GM21717 (cell line): ENCODE results near the gene ATRNL1.

Source experiments
- ATAC-seq: cut with Tn5 transposase; IDR thresholded peaks from one replicate; pipeline ENCODE4 v1.9.1; 2021; ENCODE audit warnings: mild to moderate bottlenecking, moderate library complexity; ENCODE audit not compliant: unreplicated experiment

Gene ATRNL1

DNA sequence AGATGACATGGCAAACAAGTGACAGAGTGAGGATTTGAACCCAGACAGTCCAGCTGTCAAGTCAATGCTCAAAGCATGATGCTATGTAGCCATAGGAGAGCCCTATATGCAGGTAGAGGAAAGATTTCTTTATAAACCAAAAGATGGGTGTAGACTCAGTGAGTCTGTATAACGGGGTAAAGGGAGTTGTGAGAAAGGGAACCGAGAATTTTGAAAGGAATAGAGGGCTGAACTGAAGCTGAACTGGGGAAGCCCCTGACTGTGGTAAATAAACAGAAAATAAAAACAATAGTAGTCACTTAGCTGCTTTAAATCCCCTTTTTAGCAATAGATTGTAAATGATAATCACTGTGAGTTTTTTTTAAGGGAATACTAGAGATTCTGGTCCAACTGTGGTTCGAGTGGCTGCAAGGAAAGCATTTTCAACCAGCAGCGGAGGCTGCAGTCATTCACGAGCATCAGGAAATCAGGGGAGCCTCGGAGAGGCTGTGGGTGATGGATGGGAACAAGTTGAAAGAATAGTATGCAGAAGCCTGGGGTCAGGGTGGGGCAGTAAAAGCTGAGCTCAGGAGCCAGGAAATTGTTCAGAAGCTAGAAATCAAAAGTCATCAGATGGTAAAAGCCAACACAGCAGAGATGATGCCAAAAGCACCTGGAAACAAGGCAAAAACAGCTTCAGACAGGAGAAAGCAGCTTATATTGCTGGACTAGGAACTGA, 786.4 kb downstream of the ATRNL1 start:
- ATAC-seq = peak; percentile 95

- no peak for ATAC-seq
Measured at GRCh38 chr10:115882021-115882420, 788.9 kb downstream of the ATRNL1 start.

GRCh38 chr10:115883372-115883771, 790.2 kb downstream of the ATRNL1 start:
- no peak for ATAC-seq

- ATAC-seq = no peak
Measured at GRCh38 chr10:115884331-115884730, 791.2 kb downstream of the ATRNL1 start.

DNA sequence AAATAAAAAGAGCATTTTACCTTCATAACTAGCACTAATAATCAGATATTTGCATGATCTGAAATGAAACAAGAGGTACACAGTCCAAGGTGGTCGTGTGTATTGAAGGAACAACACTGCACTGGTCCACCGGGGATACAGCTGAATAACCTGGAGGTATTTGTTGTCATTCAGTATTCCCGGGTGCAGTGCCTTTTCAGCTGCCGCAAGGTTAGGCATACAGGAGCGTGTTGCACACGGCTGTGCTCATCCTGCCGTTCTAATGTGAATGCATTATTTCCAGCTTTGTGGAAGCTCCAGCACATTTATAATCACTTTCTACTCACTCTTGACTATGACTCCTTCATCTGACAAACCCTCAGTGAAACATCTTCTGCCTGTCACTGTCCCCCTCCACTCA, 802.0 kb downstream of the ATRNL1 start:
- ATAC-seq = no peak

- ATAC-seq = no peak
Measured at GRCh38 chr10:115898242-115898641, 805.1 kb downstream of the ATRNL1 start.

DNA sequence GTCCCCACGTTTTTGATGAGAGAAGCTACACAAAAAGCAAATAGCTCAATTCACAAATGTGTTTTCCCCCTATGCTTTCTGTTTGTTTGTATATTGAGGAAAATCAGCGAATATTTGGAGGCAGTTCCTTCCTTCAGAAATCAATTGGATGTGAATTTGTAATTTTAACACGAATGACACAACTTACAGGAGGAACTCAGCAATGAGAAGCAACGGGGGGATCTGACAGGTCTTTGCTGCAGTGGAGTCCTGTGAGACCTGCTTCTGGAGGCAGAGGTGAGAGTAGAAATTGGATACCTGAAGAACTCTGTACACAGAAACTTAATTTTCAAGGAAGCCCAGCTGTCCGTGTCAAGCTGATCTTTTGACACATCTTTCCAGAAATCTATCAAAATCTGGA, 809.4 kb downstream of the ATRNL1 start:
- ATAC-seq = no peak

DNA sequence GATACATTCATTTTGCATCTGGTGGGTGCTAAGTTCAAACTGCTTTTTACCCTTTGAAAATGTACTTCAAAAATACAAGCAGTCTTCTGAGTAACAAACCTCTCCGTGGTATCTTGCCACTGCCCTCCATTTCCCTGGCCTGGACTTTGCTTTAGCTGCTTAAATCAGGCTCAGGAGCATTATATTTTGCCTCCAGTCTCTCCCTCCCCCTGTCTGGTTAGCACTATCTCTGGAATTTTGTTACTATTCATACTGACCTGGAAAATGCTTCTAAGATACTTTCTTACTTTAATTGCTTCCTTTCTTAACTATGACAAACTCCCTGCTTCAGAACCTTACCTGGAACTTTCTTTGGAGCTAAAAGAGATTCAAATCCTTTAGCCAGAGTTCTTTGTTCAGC, 810.0 kb downstream of the ATRNL1 start:
- ATAC-seq = no peak

DNA sequence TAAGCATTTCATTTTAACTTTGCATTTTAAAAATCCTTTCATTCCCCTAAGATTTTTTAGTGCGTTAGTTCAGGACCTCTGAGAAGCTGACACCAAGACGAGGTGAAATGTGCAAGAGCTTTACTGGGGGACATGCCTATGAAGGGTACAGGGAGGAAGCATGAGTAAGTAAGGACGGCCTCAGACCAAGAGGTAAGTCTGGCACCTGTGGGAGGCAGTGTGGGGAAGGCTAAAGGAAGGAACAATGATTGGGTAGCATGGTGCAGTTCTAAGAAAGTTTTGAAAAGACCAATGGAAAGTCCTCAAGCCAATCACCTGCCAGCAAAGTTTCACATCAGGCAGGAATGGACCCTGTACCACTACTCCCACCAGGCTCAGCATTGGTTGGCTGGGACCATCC, 810.7 kb downstream of the ATRNL1 start:
- ATAC-seq = no peak

GRCh38 chr10:115909037-115909436, 815.9 kb downstream of the ATRNL1 start:
- ATAC-seq = no peak

- ATAC-seq = no peak
Measured at GRCh38 chr10:115909962-115910731, 817.0 kb downstream of the ATRNL1 start.

DNA sequence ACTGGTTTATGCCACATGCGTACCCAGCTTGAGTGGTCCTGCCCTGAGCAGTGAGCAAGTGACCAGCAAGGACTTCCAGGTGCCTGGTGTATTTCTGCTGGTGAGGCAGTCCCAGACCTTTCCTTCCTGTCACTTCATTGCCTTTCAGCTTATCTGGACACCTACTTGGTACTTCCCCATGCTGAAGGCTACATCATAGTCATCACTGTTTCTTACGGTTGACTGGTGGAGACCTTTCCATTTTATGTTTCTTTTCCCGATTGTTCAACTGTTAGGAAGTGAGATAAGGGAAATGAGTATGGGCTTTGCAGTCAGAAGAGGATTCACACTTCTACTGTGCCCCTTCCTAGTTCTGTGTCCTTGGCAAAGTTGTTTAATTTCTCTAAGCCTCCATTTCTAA, 821.3 kb downstream of the ATRNL1 start:
- no peak for ATAC-seq

GRCh38 chr10:115915429-115915828, 822.3 kb downstream of the ATRNL1 start:
- ATAC-seq = no peak

DNA sequence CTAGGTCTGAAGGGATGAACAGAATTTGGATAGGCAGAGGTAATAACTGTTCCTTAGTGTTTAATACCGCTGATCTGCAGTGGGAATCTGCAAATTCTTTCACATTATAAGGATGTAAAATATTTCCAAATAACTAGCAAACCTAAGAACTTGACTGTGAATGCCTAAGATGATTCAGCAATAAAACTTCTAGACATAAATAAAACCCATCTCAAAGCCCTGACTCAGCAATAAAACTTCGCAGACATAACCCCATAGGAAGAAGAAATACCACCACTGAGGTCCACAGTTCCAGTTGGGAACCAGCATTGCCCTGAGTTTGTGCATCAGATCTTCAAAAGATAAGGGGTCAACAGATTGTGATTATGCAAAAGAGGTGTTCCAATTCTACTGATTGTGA, 825.6 kb downstream of the ATRNL1 start:
- ATAC-seq = no peak

DNA sequence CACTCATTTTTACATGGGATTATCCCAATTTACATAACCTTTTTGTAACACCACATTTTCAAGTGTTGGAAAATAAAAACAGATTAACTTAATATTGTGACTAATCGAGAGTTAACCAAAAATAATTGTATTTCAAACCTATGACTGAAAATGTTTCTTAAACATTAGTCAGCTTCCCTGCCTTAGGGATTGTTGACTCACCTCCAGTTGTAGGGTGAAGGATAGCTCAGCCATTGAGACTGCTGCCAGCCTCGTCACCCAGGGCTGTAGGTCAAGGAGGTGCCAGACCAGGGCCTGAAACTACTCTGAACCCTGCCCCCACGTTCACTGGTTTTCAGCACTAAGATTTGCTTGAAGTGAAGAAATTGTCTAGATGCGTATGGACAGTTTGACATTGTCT, 828.6 kb downstream of the ATRNL1 start:
- no peak for ATAC-seq

GRCh38 chr10:115931309-115931708, 838.1 kb downstream of the ATRNL1 start:
- no peak for ATAC-seq

DNA sequence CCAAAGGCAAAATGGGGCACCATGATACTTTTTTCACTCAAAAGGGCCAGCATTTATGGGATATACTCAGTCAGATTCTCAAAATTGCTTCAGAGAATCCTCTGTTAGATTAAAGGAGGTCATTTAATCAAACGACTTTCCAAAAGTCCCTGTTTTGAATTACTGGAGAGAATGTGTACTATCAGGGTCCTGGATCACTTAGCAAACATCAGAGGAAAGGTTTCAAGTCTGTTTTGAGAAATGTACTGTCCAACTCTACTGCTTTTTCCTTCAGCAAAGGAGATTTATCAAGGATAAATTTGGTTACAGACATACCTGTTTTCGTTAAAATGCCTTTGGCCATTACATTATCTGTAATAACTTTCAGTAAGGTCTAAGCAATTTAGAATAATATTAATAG, 838.9 kb downstream of the ATRNL1 start:
- ATAC-seq = no peak

- no peak for ATAC-seq
Measured at GRCh38 chr10:115933098-115933497, 839.9 kb downstream of the ATRNL1 start.

GRCh38 chr10:115935731-115936130, 842.6 kb downstream of the ATRNL1 start:
- ATAC-seq = no peak

DNA sequence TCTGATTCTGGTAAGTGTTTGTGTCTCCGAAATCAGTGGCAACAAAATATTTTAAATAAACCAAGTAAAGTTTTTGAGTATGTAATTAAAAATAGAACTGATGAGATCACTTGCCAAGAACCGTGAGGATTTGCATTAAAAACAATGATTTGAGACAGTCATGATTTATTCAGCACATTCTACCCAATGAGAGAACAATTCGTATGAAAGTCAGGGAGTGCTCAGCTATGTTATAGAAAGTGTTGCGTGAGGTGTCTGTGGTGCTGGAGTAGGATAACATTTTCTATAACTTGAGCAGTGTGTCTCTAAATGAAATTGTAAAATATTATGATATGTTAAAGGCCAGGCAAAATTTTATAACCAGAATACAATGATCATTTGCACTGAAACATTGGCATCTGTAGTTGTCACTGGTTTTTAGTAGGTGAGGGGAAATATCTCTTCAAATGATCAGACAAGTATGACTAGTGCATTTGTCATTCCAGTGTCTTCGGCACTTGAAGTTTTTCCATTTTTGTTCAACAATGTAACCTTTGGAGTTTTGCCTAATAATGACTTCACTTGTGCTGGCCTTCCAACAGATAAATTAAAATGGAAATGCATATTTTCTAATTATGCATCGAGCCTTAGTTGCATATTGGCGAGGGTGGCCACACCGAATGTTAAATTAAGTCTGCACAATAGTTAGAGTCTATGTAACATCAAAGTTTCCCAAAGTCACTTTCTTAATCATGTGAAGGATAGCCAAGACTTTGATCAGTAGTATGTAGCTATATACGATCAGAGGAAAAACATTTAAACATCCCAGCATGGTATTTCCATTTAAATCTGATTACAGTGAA, 844.0 kb downstream of the ATRNL1 start:
- ATAC-seq = no peak

DNA sequence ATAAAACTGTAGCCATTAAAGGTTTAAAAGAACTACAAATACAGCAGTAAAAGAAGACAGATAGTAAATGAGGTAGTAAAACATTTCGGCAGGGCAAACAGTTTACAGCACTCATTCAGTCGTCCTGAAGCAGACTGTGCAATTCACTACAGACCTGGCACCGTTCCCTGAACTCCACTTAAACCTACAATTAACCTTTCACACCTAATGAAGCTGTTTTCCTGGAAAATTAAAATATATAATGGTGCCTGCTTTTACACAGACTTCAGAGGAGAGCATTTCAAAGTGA, 844.5 kb downstream of the ATRNL1 start:
- no peak for ATAC-seq
